Measurements from ENCODE around the gene COX19.

Gene COX19

DNA sequence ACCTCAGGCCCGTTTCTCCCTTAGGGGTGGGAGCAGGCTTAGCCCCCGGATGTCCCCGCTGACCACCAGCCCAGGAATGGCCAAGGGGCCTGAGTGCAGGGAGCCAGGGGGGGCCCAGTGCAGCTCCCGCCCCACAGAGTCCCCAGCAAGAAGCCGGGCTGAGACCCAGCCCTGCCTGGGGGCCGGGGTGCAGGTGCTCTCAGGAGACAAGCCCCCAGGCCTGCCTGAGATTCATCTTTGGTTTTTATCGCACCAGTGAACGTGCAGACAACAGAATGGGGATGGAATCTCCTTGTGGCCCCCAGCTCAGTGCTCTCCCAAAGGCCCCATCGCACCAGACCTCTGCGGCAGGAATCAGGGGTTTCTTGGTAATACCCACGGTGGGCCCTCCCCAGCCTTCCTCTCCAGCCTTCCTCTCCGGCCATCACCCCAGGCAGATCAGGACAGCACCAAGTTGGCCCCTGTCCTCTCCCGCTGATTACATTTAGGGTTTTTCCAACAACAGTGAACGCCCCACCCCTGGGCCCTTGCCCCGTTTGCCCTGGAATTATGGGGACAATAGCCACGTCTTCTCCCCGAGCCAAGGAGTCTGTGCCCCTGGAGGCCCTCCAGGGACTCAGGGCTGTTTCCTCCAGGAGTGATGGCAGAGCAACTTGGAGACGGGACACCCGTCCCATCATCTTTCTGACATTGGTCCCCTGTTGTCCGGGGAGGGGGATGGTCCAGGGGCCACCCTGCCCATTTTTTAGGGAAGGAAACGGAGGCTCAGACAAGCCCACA lies 43.3 kb downstream of the COX19 start:
- TF ChIP-seq, protein P1, sequence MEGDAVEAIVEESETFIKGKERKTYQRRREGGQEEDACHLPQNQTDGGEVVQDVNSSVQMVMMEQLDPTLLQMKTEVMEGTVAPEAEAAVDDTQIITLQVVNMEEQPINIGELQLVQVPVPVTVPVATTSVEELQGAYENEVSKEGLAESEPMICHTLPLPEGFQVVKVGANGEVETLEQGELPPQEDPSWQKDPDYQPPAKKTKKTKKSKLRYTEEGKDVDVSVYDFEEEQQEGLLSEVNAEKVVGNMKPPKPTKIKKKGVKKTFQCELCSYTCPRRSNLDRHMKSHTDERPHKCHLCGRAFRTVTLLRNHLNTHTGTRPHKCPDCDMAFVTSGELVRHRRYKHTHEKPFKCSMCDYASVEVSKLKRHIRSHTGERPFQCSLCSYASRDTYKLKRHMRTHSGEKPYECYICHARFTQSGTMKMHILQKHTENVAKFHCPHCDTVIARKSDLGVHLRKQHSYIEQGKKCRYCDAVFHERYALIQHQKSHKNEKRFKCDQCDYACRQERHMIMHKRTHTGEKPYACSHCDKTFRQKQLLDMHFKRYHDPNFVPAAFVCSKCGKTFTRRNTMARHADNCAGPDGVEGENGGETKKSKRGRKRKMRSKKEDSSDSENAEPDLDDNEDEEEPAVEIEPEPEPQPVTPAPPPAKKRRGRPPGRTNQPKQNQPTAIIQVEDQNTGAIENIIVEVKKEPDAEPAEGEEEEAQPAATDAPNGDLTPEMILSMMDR (IDR thresholded peaks at IDR 0.05; ENCODE audit: low read depth, low read length, missing control alignments) = no peak

GRCh38 chr7:930975-931758 lies 44.2 kb downstream of the COX19 start:
- TF ChIP-seq, protein P1 (IDR thresholded peaks at IDR 0.05; ENCODE audit: low read depth, low read length, missing control alignments) = no peak
- DNase-seq (ENCODE audit: extremely low read depth, low read depth) = no peak
- no peak overlapping the region for H3K4me3 ChIP-seq (replicated peaks; ENCODE audit: low read depth, low read length)

More for the DNA sequence above, 43.3 kb downstream of the COX19 start:
- DNase-seq (ENCODE audit: extremely low read depth, low read depth) = no peak
- H3K4me3 ChIP-seq (replicated peaks; ENCODE audit: low read depth, low read length) = no peak overlapping the region

DNA sequence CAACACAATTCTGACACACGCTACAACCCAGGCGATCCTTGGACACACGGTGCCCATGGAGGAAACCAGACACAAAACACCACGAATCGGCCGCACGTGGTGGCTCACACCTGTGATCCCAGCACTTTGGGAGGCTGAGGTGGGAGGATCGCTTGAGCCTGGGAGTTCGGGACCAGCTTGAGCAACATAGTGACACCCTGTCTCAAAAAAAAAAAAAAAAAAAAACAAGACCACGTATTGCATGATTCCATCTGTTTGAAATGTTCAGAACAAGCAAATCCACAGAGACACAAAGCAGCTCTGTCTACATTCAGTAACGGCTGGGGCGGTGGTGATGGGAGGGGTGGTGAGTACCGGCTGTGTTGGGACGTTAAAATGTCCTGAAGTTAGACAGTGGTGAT lies 46.0 kb downstream of the COX19 start:
- no peak overlapping the region for H3K4me3 ChIP-seq (replicated peaks; ENCODE audit: low read depth, low read length)
- DNase-seq (ENCODE audit: extremely low read depth, low read depth) = no peak
- TF ChIP-seq, protein P1 (IDR thresholded peaks at IDR 0.05; ENCODE audit: low read depth, low read length, missing control alignments) = no peak

GRCh38 chr7:927031-927671 lies 48.2 kb downstream of the COX19 start:
- no peak overlapping the region for H3K4me3 ChIP-seq (replicated peaks; ENCODE audit: low read depth, low read length)
- DNase-seq (ENCODE audit: extremely low read depth, low read depth) = no peak
- TF ChIP-seq, protein P1 (IDR thresholded peaks at IDR 0.05; ENCODE audit: low read depth, low read length, missing control alignments) = no peak

DNA sequence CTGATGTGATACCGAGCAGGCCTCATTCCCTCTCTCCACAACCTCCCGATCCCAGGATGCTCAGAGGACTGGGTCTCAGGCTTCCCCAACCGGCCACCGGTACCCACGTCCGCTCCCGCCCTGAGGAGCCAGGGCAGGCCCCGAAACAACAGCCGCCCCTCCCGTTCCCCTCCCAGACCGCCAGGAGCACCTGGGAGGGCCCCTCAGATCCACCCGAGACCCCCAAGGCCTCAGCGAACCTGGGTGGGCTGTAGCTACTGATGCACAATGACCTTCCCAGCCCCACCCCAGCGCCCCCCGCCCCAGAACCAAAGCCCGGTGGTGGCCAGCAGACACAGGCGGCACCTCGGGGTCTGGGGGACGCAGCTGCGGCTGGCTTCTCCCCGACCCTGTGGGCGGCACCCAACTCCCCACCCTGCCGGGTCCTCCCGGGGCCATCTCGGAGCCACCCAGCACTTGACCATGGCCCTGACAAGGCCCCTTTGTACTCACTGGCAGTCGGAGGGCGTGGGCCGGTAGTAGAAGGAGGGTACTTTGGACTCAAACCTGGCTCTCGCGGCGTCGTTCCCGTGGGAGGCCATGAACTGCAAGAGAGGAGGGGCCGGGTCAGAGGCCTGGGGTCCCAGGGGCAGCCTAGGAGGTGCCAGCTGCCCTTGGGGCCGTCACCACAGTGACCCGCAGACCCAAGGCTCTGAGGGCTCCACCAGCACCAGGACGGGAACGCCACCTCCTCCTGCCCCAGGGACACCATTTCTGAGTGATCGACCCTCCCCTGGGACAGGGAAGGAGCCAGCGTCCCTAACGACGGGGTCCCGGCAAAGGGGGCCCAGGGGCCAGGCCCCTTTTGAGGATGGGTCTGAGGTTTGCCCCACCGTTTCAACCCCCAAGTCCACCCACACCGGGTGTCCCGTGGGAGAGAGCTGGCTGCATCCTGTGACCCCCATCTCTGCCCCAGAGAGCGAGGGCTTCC lies 49.0 kb downstream of the COX19 start:
- TF ChIP-seq, protein P1 (IDR thresholded peaks at IDR 0.05; ENCODE audit: low read depth, low read length, missing control alignments) = no peak
- H3K4me3 ChIP-seq (replicated peaks; ENCODE audit: low read depth, low read length) = no peak overlapping the region

DNA sequence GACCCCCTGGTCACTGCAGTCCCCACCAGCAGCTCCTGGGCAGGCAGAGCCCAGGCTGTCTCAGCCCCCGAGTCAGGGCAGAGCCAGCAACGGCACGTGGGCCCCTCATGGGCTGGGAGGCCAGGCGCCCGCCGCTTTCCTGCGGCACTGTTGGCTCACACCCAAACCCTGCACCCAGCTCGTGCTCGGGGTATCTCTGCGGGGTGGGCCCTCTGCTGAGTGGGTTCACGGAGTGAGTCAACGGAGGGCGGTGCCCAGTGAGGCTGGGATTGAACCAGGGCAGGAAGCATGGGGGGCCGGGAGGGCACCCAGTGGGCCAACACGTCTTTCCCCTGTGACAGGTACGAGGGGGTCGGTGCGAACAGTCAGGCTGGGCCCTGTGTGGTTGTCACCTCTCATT lies 49.7 kb downstream of the COX19 start:
- TF ChIP-seq, protein P1 (IDR thresholded peaks at IDR 0.05; ENCODE audit: low read depth, low read length, missing control alignments) = no peak
- DNase-seq (ENCODE audit: extremely low read depth, low read depth) = no peak
- no peak overlapping the region for H3K4me3 ChIP-seq (replicated peaks; ENCODE audit: low read depth, low read length)

More for the DNA sequence above, 49.0 kb downstream of the COX19 start:
- DNase-seq (ENCODE audit: extremely low read depth, low read depth) = no peak

Measured in HFF-Myc (cell line).